H9 (cell line): Measurements from ENCODE around the gene SLC25A12. TPM values are rescaled to one million over a fixed set of nuclear protein-coding genes. Genes with fewer than 3 reads are reported as not detected.

Experiments used
- DNase-seq: peaks from one replicate; pipeline ENCODE4 v3.0.0-alpha.2; 2017
- H2AFZ ChIP-seq: one replicate; pipeline ENCODE4 v1.6.1; 2013; ENCODE audit warnings: mild to moderate bottlenecking, low read length, control low read depth, moderate library complexity
- H2AK5ac ChIP-seq: 2 replicates; pipeline ENCODE4 v1.6.1; 2013; ENCODE audit warnings: low read length, control low read depth, mixed read lengths; ENCODE audit not compliant: insufficient read length
- H2BK120ac ChIP-seq: one replicate; pipeline ENCODE4 v1.6.1; 2013; ENCODE audit warnings: low read depth, mild to moderate bottlenecking, low read length, control low read depth, inconsistent platforms; ENCODE audit not compliant: poor library complexity, severe bottlenecking
- H2BK12ac ChIP-seq: 2 replicates; pipeline ENCODE4 v1.6.1; 2013; ENCODE audit warnings: low read length, control low read depth, mixed read lengths, low read depth; ENCODE audit not compliant: insufficient read length
- H2BK15ac ChIP-seq: 2 replicates; pipeline ENCODE4 v1.6.1; 2013; ENCODE audit warnings: low read depth, low read length, control low read depth
- H2BK20ac ChIP-seq: one replicate; pipeline ENCODE4 v1.6.1; 2013; ENCODE audit warnings: low read depth, mild to moderate bottlenecking, low read length, control low read depth, inconsistent platforms; ENCODE audit not compliant: poor library complexity, severe bottlenecking
- H2BK5ac ChIP-seq: 2 replicates; pipeline ENCODE4 v1.6.1; 2013; ENCODE audit warnings: low read length, control low read depth, mixed read lengths; ENCODE audit not compliant: insufficient read length
- H3K14ac ChIP-seq: 2 replicates; pipeline ENCODE4 v1.6.1; 2013; ENCODE audit warnings: low read length, control low read depth; ENCODE audit not compliant: insufficient read depth
- H3K18ac ChIP-seq: 2 replicates; pipeline ENCODE4 v1.6.1; 2013; ENCODE audit warnings: low read depth, mild to moderate bottlenecking, mixed read lengths, low read length, control low read depth; ENCODE audit not compliant: insufficient read length
- H3K23ac ChIP-seq: 2 replicates; pipeline ENCODE4 v1.6.1; 2013; ENCODE audit warnings: low read length, control low read depth, mixed read lengths, low read depth; ENCODE audit not compliant: insufficient read length
- H3K23me2 ChIP-seq: 2 replicates; pipeline ENCODE4 v1.6.1; 2013; ENCODE audit warnings: low read depth, mild to moderate bottlenecking, mixed read lengths, low read length, control low read depth; ENCODE audit not compliant: insufficient read length, poor library complexity, severe bottlenecking
- H3K27ac ChIP-seq: 2 replicates; pipeline ENCODE4 v1.5.1; 2013; ENCODE audit warnings: low read length, control low read depth, mixed read lengths, low read depth; ENCODE audit not compliant: insufficient read length
- H3K27me3 ChIP-seq: 2 replicates; pipeline ENCODE4 v1.6.1; 2013; ENCODE audit warnings: low read length, control low read depth, inconsistent platforms; ENCODE audit not compliant: insufficient read depth
- H3K4ac ChIP-seq: 2 replicates; pipeline ENCODE4 v1.6.1; 2013; ENCODE audit warnings: low read depth, mild to moderate bottlenecking, control low read depth, inconsistent platforms, low read length, moderate library complexity
- H3K4me1 ChIP-seq: 2 replicates; pipeline ENCODE4 v1.6.1; 2013; ENCODE audit warnings: low read length, control low read depth, inconsistent platforms; ENCODE audit not compliant: insufficient read depth
- H3K4me2 ChIP-seq: 2 replicates; pipeline ENCODE4 v1.6.1; 2013; ENCODE audit warnings: low read length, control low read depth, mixed read lengths; ENCODE audit not compliant: insufficient read length, insufficient read depth
- H3K56ac ChIP-seq: 2 replicates; pipeline ENCODE4 v1.6.1; 2013; ENCODE audit warnings: low read depth, mild to moderate bottlenecking, mixed read lengths, low read length, control low read depth; ENCODE audit not compliant: insufficient read length
- H3K79me1 ChIP-seq: 2 replicates; pipeline ENCODE4 v1.6.1; 2013; ENCODE audit warnings: low read depth, mild to moderate bottlenecking, moderate library complexity, low read length, control low read depth, inconsistent platforms; ENCODE audit not compliant: insufficient read depth, poor library complexity, severe bottlenecking
- H3K79me2 ChIP-seq: 2 replicates; pipeline ENCODE4 v1.6.1; 2013; ENCODE audit warnings: low read length, control low read depth, inconsistent platforms; ENCODE audit not compliant: insufficient read depth
- H3K9ac ChIP-seq: 2 replicates; pipeline ENCODE4 v1.6.1; 2013; ENCODE audit warnings: low read length, control low read depth, mixed read lengths; ENCODE audit not compliant: insufficient read length; ENCODE audit errors: extremely low read depth
- H3K9me3 ChIP-seq: one replicate; pipeline ENCODE4 v1.6.1; 2013; ENCODE audit warnings: low read depth, low read length, inconsistent platforms; ENCODE audit not compliant: control insufficient read depth
- H3T11ph ChIP-seq: one replicate; pipeline ENCODE4 v1.6.1; 2013; ENCODE audit warnings: mild to moderate bottlenecking, low read length, control low read depth, inconsistent platforms
- H4K20me1 ChIP-seq: one replicate; pipeline ENCODE4 v1.6.1; 2013; ENCODE audit not compliant: control insufficient read depth, insufficient read length, insufficient read depth
- H4K5ac ChIP-seq: 2 replicates; pipeline ENCODE4 v1.6.1; 2013; ENCODE audit warnings: low read depth, mild to moderate bottlenecking, mixed read lengths, low read length, control low read depth; ENCODE audit not compliant: insufficient read length
- H4K8ac ChIP-seq: replicated peaks from 2 replicates; pipeline ENCODE4 v1.6.1; 2013; ENCODE audit warnings: low read length, control low read depth, mixed read lengths, low read depth; ENCODE audit not compliant: insufficient read length
- H4K91ac ChIP-seq: 2 replicates; pipeline ENCODE4 v1.6.1; 2013; ENCODE audit warnings: low read depth, mild to moderate bottlenecking, moderate library complexity, mixed read lengths, low read length, control low read depth; ENCODE audit not compliant: insufficient read length
- H3K27ac Mint-ChIP-seq, 3 experiments: 2 replicates in 2 of 3; 3 replicates in 1 of 3; pipeline ENCODE4 v1.8.0; 2020 to 2021; ENCODE audit warnings: mixed read lengths in 3 of 3, mild to moderate bottlenecking in 1 of 3, moderate library complexity in 1 of 3
- H3K27me3 Mint-ChIP-seq: 2 replicates; pipeline ENCODE4 v1.8.0; 2021; ENCODE audit warnings: low read depth, mild to moderate bottlenecking, moderate library complexity, mixed read lengths
- H3K36me3 Mint-ChIP-seq, 3 experiments: 2 replicates in 2 of 3; 3 replicates in 1 of 3; pipeline ENCODE4 v1.8.0; 2020 to 2021; ENCODE audit warnings: low read depth in 3 of 3, mixed read lengths in 3 of 3; ENCODE audit not compliant: insufficient read depth in 1 of 3
- H3K4me1 Mint-ChIP-seq, 2 experiments: 2 replicates each; pipeline ENCODE4 v1.8.0; 2020; ENCODE audit warnings: mixed read lengths in 2 of 2
- H3K4me3 Mint-ChIP-seq, 2 experiments: 2 replicates in 1 of 2; 3 replicates in 1 of 2; pipeline ENCODE4 v1.8.0; 2020 to 2021; ENCODE audit warnings: mild to moderate bottlenecking in 2 of 2, mixed read lengths in 2 of 2, moderate library complexity in 1 of 2
- H3K9me3 Mint-ChIP-seq, 2 experiments: 2 replicates in 1 of 2; 3 replicates in 1 of 2; pipeline ENCODE4 v1.8.0; 2020; ENCODE audit warnings: mild to moderate bottlenecking in 2 of 2, mixed read lengths in 2 of 2, moderate library complexity in 1 of 2
- CTCF ChIP-seq: fragments of 200-600 bp; sonication (generic); conservative IDR thresholded peaks from 3 replicates; pipeline ENCODE4 v1.8.0; 2021; ENCODE audit warnings: antibody characterized with exemption, mild to moderate bottlenecking
- WGBS: extraction: QIAGEN DNeasy Blood & Tissue Kit; methylation state at CpG from one replicate; pipeline ENCODE4 v1.1.7; 2013; ENCODE audit warnings: missing lambda C conversion rate, low lambda C conversion rate, mixed read lengths; ENCODE audit not compliant: insufficient read length; ENCODE audit errors: extremely low coverage; 5-methylcytosine and 5-hydroxymethylcytosine counted together
- total RNA-seq: library from RNA; stranded (reverse); gene quantifications from 2 replicates; pipeline ENCODE4 v1.2.1, GENCODE V29; 2021

The SLC25A12 gene
- total RNA-seq, 1 experiment from 2014 or later = 10.1 TPM

GRCh38 chr2:171807831-171808393 is 86.1 kb downstream of the SLC25A12 start:
- Histone ChIP-seq H3K27me3 (no peaks in the 10 kb centered on the region), H2BK12ac (no peak overlapping the region), H2BK20ac (no peak overlapping the region), H3K18ac (no peak overlapping the region), H3K9me3 (no peaks in the 10 kb centered on the region), H4K20me1 (no peaks in the 10 kb centered on the region), H3K4me2 (no peak overlapping the region), H3T11ph (no peak overlapping the region), H2BK120ac (no peak overlapping the region), H3K23ac (no peak overlapping the region), H4K5ac (no peak overlapping the region), H3K27ac (no peak overlapping the region), H3K56ac (no peak overlapping the region), H2BK5ac (no peak overlapping the region), H3K4ac (no peak overlapping the region), H3K14ac (no peak overlapping the region), H3K79me2 (no peaks in the 10 kb centered on the region), H2BK15ac (no peak overlapping the region), H4K8ac (no peak overlapping the region), H3K4me1 (no peaks in the 10 kb centered on the region), H3K9ac (no peak overlapping the region), H4K91ac (no peak overlapping the region), H2AK5ac (no peak overlapping the region), H3K79me1 (no peaks in the 10 kb centered on the region), H2AFZ (no peak overlapping the region), H3K23me2 (no peaks in the 10 kb centered on the region)
- TF ChIP-seq CTCF = no peak
- H3K27ac Mint-ChIP-seq = peak overlapping the region in 1 of 3 experiments; percentile 40; a peak in 1 of 7 replicates
- DNase-seq = no peak
- WGBS = no CpG with 5 or more reads among the region's 5 CpGs
- H3K4me1 Mint-ChIP-seq = peaks cover 3 to 4% of the 10 kb centered on the region in 2 experiments; a peak in 2 of 4 replicates
- H3K36me3 Mint-ChIP-seq = peaks cover 2 to 16% (median 5%) of the 10 kb centered on the region in 3 experiments; a peak in 6 of 7 replicates
- H3K9me3 Mint-ChIP-seq = no peaks in the 10 kb centered on the region
- no peaks in the 10 kb centered on the region for H3K27me3 Mint-ChIP-seq
- no peak overlapping the region for H3K4me3 Mint-ChIP-seq
